GM10847 (cell line): ENCODE data around the gene ITSN2.

Experiments
- POLR2A ChIP-seq: IDR thresholded peaks from 2 replicates; pipeline ENCODE4 v1.6.1; 2011; ENCODE audit not compliant: insufficient read length; ENCODE audit errors: extremely low read depth

ITSN2 gene

DNA sequence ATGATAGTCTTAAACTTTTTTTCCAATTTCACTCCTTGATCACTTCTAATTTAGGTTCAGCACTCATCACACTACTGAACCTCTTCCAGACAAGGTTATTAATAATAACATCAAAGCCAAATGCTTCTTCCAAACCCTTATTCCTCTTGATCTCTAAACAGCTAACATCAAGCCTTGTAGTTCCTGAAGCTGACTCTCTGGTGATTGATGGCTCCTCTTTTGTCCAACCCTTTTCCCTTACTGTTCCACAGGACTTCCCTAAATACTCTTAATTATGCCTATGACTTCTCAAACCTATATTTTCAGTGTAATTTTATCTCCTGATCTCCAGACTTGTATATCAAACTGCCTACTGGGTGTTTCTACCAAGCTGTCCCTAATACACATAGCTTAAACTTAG, 101.6 kb downstream of the ITSN2 start:
- TF ChIP-seq POLR2A: no peak

DNA sequence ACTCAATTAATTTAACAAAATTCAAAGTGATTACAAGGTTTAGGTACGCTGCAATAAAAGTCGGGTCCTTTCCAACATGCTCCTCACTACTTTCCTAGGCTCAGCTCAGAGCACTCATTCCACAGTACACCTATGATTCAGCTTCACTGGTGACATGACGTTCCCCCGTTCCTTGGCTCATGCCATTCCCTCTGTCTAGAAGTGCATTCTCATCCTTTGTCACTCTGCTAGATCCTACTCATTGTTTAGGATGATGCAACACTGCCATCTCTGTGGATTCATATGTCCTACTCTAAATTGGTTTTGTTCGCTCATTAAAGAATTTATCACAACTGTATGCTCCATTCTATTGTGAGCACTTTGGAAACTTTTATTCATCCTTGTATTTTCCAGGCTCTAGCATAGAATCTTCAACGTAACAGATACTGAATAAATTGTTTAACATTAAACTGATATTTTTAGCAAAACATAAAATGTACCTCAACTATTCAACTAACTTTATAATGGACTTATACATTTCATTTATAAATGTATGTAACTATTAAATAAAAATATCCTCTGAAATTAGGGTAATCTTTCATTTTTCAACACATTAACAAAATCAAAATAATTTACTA, 106.9 kb downstream of the ITSN2 start:
- no peak for TF ChIP-seq POLR2A

DNA sequence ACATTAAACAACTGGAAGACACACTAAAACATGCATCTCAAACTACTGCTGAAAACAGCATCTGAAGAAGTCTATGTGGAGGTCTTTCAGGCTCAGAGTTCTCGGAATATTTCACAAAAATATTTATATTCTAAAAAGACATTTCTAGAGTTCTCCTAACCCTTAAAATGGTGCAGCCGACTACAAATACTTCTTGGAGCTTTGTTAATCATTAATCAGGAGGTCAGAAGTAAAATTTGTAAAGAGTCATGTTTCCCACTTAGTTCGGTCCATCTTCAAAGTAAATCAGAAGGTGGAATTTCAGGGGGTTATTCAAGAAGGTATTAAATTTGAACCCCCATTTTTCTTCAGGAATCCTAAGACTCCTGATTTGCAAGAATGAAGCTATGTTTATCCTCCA, 112.7 kb downstream of the ITSN2 start:
- TF ChIP-seq POLR2A: no peak

DNA sequence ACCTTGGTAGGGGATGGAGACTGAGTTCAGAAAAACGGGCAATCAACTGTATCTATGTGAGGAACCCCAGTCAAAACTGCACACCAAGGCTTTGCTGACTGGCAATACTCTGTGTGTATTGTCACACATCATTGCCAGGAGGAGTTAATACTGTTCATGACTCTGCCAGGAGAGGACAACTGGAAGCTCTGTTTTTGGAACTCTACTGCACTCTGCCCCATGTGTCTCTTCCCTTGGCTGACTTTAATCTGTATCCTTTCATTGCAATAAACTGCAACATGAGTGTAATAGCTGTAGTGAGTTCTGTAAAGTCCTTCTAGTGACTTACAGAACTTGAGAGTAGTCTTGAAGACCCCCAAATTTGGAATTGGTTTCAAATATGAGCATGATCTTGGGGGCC, 113.2 kb downstream of the ITSN2 start:
- no peak for TF ChIP-seq POLR2A

DNA sequence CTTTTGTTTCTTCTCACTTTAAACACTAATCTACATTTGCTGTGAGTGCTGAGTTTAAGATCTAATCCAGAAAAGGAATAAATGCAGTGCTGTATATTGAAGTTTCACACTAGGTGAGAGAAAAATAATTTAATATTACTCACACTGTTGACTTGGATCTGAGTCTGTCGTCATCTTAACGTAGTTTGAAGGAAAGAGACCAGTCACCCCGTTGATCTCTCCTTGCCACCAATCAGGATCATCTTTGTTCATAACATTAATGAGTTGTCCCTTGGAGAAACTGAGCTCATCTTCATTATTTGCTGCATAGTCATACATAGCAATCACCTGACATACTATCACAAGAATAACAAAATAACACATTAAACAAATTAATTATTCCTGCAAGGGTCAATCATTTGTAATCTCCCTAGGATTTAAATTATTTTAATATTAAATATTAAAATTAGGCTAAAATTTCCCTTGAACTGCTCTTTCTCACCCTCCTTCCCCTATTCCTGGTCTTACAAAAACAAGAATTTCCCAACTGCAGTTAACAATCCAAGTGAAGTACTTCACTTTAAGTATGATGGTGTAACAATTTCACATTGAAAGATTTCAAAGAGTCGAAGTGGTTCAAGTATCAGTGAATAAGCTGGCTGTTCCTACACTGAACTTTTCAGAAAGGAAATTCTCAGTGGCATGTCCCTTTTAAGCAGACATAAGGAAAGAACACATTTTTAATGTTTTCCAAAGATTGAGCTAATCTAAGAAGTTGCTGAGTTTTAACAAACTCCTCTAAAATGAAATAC, 114.2 kb downstream of the ITSN2 start:
- TF ChIP-seq POLR2A: no peak

DNA sequence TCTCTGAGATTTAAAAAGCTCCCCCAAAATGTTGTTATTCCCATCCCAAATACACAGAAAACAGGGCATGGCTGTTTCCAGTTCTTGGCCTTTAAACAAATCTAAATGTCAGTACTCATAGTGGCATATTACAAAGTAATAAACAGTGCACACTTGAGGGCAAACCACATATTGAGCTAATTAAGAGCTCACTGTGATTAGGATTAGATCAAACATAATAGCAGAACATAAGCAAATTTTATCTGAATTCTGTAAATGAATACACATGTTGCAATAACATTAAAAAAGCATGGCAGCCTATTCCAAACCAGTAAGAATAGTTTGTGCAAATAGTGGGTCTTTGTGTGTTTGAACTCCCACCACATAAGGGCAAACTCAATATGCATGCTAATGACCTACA, 118.8 kb downstream of the ITSN2 start:
- TF ChIP-seq POLR2A: no peak

DNA sequence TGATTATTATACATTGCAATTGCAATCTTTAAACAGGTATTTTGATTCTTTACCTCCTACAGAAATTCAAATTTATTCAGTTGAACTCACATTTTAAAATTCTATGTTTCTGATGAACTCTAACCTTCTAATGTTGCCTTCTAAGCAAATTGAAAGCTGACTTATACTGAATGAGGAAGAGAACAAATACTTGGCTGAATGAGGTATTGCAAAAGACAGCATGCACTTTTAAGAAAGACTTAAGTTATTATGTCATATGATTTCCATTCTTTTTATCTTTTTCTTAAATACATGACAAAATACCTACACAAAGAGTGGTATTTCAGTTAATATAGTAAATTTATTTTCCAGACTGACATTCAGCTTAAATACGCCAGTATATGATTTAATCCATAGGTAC, 120.8 kb downstream of the ITSN2 start:
- no peak for TF ChIP-seq POLR2A

DNA sequence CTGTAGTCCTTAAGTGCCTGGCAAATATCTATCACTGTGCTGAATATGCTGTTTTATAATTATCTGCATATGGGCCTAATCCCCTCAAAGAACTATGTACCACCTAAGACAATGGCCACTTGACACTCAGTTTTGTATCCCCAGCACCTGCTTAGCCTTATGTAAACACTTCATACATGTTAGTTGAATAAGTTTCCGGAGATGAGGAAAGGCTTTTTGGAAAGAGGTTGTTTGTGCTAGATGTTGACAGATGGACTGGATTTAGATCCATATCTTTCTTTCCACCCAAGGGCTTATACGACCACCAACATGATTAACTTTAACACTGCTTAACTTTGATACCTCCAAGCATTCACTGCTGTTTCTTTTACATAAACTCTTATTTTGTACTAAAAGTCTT, 122.2 kb downstream of the ITSN2 start:
- no peak for TF ChIP-seq POLR2A

DNA sequence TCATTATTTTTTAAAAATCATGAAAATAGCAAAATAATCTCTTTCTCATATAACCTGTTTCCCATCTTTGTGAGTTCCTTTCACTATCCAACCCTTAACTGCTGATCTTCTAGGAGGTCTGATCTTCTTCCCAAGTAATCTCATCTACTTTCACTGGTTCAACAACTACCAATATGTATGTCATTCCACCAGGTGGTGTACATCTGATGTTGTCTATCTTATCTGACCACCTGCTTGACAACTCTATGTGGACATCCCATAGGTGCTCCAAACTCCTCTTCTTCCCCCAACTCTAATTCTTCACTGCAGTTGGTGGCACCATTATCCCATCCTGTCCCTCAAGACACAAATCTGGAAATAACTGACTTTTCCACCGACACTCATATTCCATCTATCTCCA, 123.0 kb downstream of the ITSN2 start:
- no peak for TF ChIP-seq POLR2A

DNA sequence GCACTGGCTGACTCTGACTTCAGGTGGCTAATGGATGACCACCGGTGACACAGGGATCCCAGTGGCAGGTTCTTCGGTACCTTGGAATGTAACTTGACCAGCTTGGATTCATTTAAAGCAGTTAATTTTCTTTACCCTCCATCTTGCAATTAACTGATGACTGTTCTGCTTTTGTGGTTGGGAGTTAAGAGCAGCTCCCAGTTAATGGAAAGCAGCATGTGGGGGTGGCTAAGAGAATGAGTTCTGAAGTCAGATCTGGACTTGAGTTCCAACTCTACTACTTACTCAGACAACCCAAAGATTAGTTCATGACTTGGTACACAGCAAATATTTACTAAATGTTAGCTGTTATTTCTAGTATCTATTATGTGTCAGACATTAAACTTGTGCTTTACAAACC, 127.0 kb downstream of the ITSN2 start:
- TF ChIP-seq POLR2A: no peak

DNA sequence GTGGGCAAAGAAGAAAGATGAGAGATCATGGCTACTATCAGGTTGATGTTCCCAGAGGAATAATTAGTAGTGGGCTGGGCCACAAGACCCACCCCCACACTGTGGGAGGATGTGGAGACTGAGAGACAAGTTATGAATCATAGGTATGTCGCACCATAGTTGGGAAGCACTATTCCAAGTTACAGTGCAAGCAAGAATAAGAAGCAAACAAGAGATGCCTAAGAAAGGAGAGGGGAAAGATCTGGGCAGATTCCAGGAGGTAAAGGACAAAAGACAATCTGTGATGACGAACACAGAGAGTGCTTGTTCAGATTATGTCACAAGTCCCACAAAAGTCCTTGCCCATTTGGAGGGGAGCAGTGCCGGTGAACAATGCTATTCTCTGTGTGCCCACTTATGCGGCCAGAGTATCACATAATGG, 128.9 kb downstream of the ITSN2 start:
- no peak for TF ChIP-seq POLR2A

DNA sequence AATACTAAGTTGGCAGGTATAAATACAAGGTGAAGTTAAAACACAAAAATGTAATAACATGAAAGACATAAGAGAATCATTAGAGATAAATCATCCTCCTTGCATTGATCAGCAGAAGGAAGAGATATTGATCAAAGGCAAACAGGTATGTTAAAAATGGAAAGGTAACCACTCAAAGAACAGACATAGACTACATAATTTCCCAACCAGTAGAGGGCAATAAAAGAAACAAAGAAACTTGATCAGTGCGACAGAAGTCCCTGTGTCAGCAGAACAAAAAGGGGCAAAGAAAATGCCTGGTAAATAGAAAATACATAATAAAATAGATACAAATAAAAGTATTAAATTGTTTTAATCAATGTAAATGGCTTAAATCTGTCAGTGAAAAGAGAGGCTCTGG, 131.9 kb downstream of the ITSN2 start:
- TF ChIP-seq POLR2A: no peak

DNA sequence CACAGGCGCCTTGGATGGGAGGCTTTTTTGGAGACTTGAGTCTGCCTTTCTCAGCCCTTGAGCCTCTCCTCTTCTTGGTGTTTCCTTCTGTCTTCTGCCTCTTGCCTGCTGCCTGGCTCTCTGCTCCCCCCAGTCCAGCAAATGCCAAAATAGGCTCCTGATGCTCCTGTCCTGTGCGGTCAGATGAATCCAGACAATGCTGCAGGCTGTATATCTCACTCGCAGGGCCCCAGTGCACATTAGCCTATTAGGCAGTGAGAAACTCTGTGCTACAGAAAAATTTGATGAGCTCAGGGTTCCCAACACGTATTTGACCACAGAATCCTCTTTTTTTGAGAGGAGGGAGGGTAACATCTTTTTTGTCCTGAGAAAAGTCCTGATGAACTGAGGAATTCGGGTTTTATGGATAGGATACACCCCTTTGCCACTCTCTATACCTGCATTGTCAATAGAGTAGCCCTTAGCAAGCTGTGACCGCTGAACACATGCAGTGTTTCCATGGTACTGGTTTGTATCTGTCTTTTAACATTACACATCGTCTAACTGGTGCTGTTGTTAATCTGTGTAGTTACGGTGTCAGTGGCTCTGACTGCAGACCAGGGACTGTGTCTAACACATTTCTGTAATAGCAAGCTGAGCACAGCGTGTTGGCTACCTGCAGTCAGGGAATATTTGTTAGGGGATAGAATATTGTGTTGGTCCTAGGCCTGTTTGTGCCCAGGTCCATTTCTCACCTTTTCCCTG, 134.7 kb downstream of the ITSN2 start:
- no peak for TF ChIP-seq POLR2A

DNA sequence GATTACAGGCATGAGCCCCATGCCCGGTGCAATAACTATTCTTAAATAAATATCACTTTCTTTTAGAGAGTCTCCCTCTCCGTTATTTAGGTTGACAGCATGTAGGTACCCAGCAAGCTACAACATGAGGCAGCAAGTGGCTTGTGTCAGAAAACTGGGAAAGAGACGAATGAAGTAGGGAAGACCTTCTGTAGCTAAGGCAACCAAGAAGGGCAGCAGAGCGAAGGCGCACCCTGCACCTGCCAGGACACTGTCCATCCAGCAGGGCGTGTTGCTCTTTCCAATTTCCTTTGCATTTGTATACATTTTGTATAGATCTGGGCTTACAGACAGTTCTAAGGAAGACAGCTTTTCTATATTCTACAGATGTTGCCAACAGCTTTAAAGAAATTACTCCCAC, 137.4 kb downstream of the ITSN2 start:
- TF ChIP-seq POLR2A: no peak

DNA sequence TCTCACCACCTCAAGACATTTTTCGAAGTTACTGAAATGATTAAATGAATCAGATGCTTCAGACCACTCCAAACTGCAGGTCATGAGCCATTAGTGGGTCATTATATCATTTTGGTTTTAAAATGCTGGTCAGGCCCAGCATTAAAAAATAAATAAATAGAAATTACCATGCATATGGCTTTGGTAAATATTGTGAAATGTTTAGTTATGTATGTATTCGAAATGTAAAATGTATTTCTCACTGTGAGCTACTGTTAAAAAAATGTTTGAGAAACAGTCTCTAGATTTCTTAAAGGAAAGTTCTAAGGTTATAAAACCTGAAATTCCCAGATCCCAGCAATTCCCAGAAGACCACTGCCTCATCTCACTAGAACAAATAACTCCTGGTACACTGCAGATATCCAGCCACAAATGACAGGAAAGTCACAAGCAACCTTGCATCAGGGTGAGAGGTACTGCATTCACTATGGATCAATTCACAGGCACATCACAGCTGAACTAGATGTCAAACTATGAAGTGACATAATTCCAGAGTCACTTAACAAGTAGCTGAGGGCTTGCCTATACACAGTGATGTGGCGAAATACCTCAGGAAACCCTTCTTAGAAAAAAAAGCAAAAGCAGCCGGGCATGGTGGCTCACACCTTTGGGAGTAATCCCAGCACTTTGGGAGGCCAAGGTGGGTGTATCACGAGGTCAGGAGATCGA, 138.8 kb downstream of the ITSN2 start:
- no peak for TF ChIP-seq POLR2A

DNA sequence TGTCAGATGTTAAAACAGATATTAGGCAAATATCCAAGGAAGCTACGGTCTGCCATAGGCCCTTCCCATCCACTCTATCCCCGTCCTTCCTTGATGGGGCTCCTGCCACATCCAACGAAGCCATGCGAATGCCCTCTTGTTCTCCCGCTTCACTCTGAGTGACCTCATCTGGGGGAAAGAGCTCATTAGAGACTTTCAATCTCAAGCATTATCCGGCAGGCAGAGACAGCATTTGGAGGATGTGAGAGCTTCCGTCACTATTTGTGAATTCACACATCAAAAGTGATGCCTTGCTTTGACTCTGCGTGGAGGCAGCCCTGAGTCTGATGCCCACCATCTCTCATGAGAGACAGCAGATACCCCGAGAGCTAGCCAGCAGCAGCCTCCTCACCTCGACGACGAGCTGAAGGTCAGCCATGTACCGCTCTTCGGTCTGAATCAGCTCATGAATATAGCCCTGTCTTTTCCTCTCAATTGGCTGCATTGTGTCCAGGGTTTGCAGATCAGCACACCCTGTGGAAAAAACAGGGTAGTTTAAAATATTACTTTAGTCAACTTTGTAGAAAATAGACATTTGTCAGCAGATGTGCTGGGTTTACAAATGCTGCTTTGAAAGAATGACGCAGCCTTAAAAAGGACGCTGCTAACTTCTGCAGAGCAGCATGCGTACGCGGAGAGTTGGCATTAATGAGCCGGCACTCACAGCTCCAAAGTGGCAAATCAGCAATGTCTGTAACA, 139.6 kb downstream of the ITSN2 start:
- TF ChIP-seq POLR2A: no peak

DNA sequence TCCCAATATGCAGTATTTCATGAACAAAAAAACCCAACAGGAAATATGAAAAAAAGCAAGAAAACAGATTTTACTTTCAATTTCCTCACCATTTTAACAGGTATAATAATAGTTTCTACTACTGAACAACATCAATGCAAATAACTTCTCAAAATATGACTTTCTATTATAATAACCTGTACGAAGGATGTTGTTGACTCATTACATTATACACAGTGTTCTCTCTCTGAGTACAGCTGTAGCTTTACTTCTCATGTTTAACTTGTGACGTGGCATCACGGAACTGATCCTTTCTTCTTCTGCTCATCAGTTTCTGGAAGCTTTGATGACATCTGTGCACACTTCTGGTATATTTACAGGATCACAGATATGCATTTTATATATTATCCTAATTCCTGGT, 145.5 kb downstream of the ITSN2 start:
- no peak for TF ChIP-seq POLR2A
